Germinal center (tissue), 1 donor: ENCODE data around the gene MZT2B.
"Not testable (repeated sequence)": the region's sequence is repeated elsewhere in the genome, so short reads cannot be mapped to it uniquely, and the experiment has no call there.

Experiments
- DNase-seq: peaks from one replicate; pipeline ENCODE4 v3.0.0; 2012; ENCODE audit warnings: mixed read lengths, low spot score

The MZT2B gene

GRCh38 chr2:130219147-130219546 lies 37.1 kb downstream of the MZT2B start:
- DNase-seq, result not testable (repeated sequence)

- not testable (repeated sequence) for DNase-seq
Measured at GRCh38 chr2:130220505-130220904, 38.4 kb downstream of the MZT2B start.

- not testable (repeated sequence) for DNase-seq
Measured at GRCh38 chr2:130222523-130222922, 40.5 kb downstream of the MZT2B start.

GRCh38 chr2:130228005-130228404 lies 45.9 kb downstream of the MZT2B start:
- not testable (repeated sequence) for DNase-seq

GRCh38 chr2:130228467-130229160 lies 46.6 kb downstream of the MZT2B start:
- DNase-seq, result not testable (repeated sequence)

- DNase-seq, result not testable (repeated sequence)
Measured at GRCh38 chr2:130229161-130229510, 47.1 kb downstream of the MZT2B start.

GRCh38 chr2:130230376-130230775 lies 48.3 kb downstream of the MZT2B start:
- DNase-seq, result not testable (repeated sequence)

- not testable (repeated sequence) for DNase-seq
Measured at GRCh38 chr2:130230907-130231306, 48.8 kb downstream of the MZT2B start.

- DNase-seq, result no peak
Measured at GRCh38 chr2:130231656-130232055, 49.6 kb downstream of the MZT2B start.

- not testable (repeated sequence) for DNase-seq
Measured at GRCh38 chr2:130233066-130233465, 51.0 kb downstream of the MZT2B start.

- not testable (repeated sequence) for DNase-seq
Measured at GRCh38 chr2:130239581-130239980, 57.5 kb downstream of the MZT2B start.
